HEK293 (cell line): ENCODE results near the gene INTS2.

Experiments used
- CTCF ChIA-PET: fragments of 350-600 bp; formaldehyde crosslinking; extraction: SDS; loops from one replicate; lab custom pipeline; 2021; ENCODE audit warnings: antibody characterized with exemption; lab: Yijun Ruan, JAX
- POLR2A ChIA-PET: fragments of 300-600 bp; formaldehyde crosslinking; extraction: SDS; loops from one replicate; lab custom pipeline; 2020; ENCODE audit warnings: antibody characterized with exemption, inconsistent platforms; lab: Yijun Ruan, JAX
- H3K27ac ChIP-seq: fragments of 200-500 bp; sonication (Bioruptor generic); 2 replicates; pipeline ENCODE4 v1.5.1; 2014; ENCODE audit warnings: low read depth, low read length, control low read depth, inconsistent platforms; ENCODE audit errors: extremely low read depth
- H3K36me3 ChIP-seq, 2 experiments: fragments of 200-500 bp in 1 of 2; sonication (Bioruptor generic) in 1 of 2; 1 replicate in 1 of 2; 2 replicates in 1 of 2; pipeline ENCODE4 v1.5.1; 2014 to 2017; ENCODE audit warnings: inconsistent platforms in 2 of 2, low read length in 2 of 2; ENCODE audit not compliant: control insufficient read depth in 2 of 2, insufficient read depth in 1 of 2
- H3K4me1 ChIP-seq: fragments of 200-500 bp; sonication (Bioruptor generic); 2 replicates; pipeline ENCODE4 v1.5.1; 2014; ENCODE audit warnings: mild to moderate bottlenecking, low read length, inconsistent platforms; ENCODE audit not compliant: control insufficient read depth, insufficient read depth
- H3K4me3 ChIP-seq: 2 replicates; pipeline ENCODE4 v1.5.1; 2011; ENCODE audit warnings: low read depth, mild to moderate bottlenecking, control low read depth, low read length, moderate library complexity
- H3K9me3 ChIP-seq: fragments of 200-500 bp; sonication (Bioruptor generic); 2 replicates; pipeline ENCODE4 v1.5.1; 2014; ENCODE audit warnings: low read depth, low read length, inconsistent platforms; ENCODE audit not compliant: control insufficient read depth, insufficient read depth
- GLI2 ChIP-seq: fragments of 450-650 bp; formaldehyde crosslinking; IDR thresholded peaks from 2 replicates; pipeline ENCODE4; 2017; ENCODE audit warnings: missing biosample characterization, missing genetic modification characterization, low read depth, borderline replicate concordance
- KLF9 ChIP-seq: fragments of 450-650 bp; formaldehyde crosslinking; IDR thresholded peaks from 2 replicates; pipeline ENCODE4 v1.5.1; 2016; ENCODE audit warnings: missing biosample characterization, missing genetic modification characterization, low read depth
- PRDM4 ChIP-seq: fragments of 450-650 bp; formaldehyde crosslinking; IDR thresholded peaks from 2 replicates; pipeline ENCODE4 v1.5.1; 2017; ENCODE audit warnings: missing biosample characterization, missing genetic modification characterization
- PRDM6 ChIP-seq: fragments of 450-650 bp; formaldehyde crosslinking; IDR thresholded peaks from 2 replicates; pipeline ENCODE4 v1.5.1; 2017; ENCODE audit warnings: missing biosample characterization, missing genetic modification characterization
- TSHZ1 ChIP-seq: fragments of 450-650 bp; formaldehyde crosslinking; IDR thresholded peaks from 2 replicates; pipeline ENCODE4 v1.5.1; 2016; ENCODE audit warnings: missing biosample characterization, missing genetic modification characterization, borderline replicate concordance
- ZBTB26 ChIP-seq: fragments of 450-650 bp; formaldehyde crosslinking; optimal IDR thresholded peaks from 2 replicates; pipeline ENCODE3; 2016; ENCODE audit warnings: missing biosample characterization, mild to moderate bottlenecking, missing genetic modification characterization
- ZNF121 ChIP-seq: fragments of 450-650 bp; formaldehyde crosslinking; IDR thresholded peaks from 2 replicates; pipeline ENCODE4 v1.5.1; 2016; ENCODE audit warnings: missing biosample characterization, missing genetic modification characterization
- ZNF155 ChIP-seq: fragments of 450-650 bp; formaldehyde crosslinking; IDR thresholded peaks from 2 replicates; pipeline ENCODE4 v1.5.1; 2016; ENCODE audit warnings: missing biosample characterization, missing genetic modification characterization
- ZNF157 ChIP-seq: fragments of 450-650 bp; formaldehyde crosslinking; IDR thresholded peaks from 2 replicates; pipeline ENCODE4 v1.5.1; 2016; ENCODE audit warnings: missing biosample characterization, missing genetic modification characterization
- ZNF221 ChIP-seq: fragments of 450-650 bp; formaldehyde crosslinking; IDR thresholded peaks from 2 replicates; pipeline ENCODE4 v1.5.1; 2017; ENCODE audit warnings: missing biosample characterization, missing genetic modification characterization, borderline replicate concordance
- ZNF37A ChIP-seq: fragments of 450-650 bp; IDR thresholded peaks from 2 replicates; pipeline ENCODE4 v1.5.1; 2018; ENCODE audit warnings: missing biosample characterization, missing genetic modification characterization
- ZNF473 ChIP-seq: fragments of 450-650 bp; formaldehyde crosslinking; IDR thresholded peaks from 2 replicates; pipeline ENCODE4 v1.5.1; 2017; ENCODE audit warnings: missing biosample characterization, missing genetic modification characterization
- ZNF488 ChIP-seq: fragments of 450-650 bp; formaldehyde crosslinking; IDR thresholded peaks from 2 replicates; pipeline ENCODE4 v1.5.1; 2016; ENCODE audit warnings: missing biosample characterization, missing genetic modification characterization
- ZNF501 ChIP-seq: fragments of 450-650 bp; formaldehyde crosslinking; IDR thresholded peaks from 2 replicates; pipeline ENCODE4 v1.5.1; 2016; ENCODE audit warnings: missing biosample characterization, missing genetic modification characterization
- ZNF529 ChIP-seq: fragments of 450-650 bp; formaldehyde crosslinking; IDR thresholded peaks from 2 replicates; pipeline ENCODE4 v1.5.1; 2017; ENCODE audit warnings: missing genetic modification characterization, missing biosample characterization; ENCODE audit not compliant: insufficient replicate concordance
- ZNF548 ChIP-seq: fragments of 450-650 bp; formaldehyde crosslinking; IDR thresholded peaks from 2 replicates; pipeline ENCODE4 v1.5.1; 2016; ENCODE audit warnings: missing biosample characterization, missing genetic modification characterization
- ZNF555 ChIP-seq: fragments of 450-650 bp; formaldehyde crosslinking; conservative IDR thresholded peaks from 2 replicates; pipeline ENCODE4 v1.5.1; 2017; ENCODE audit warnings: missing biosample characterization, mild to moderate bottlenecking, missing genetic modification characterization, inconsistent platforms
- ZNF623 ChIP-seq: fragments of 450-650 bp; formaldehyde crosslinking; IDR thresholded peaks from 2 replicates; pipeline ENCODE4 v1.5.1; 2016; ENCODE audit warnings: missing biosample characterization, missing genetic modification characterization
- ZNF704 ChIP-seq: fragments of 450-650 bp; formaldehyde crosslinking; IDR thresholded peaks from 2 replicates; pipeline ENCODE4 v1.5.1; 2016; ENCODE audit warnings: missing biosample characterization, missing genetic modification characterization
- ZNF707 ChIP-seq: fragments of 450-650 bp; formaldehyde crosslinking; IDR thresholded peaks from 2 replicates; pipeline ENCODE4 v1.5.1; 2016; ENCODE audit warnings: missing biosample characterization, missing genetic modification characterization
- ZNF777 ChIP-seq: fragments of 450-650 bp; formaldehyde crosslinking; IDR thresholded peaks from 2 replicates; pipeline ENCODE4 v1.5.1; 2017; ENCODE audit warnings: missing biosample characterization, missing genetic modification characterization, borderline replicate concordance
- ZSCAN5A ChIP-seq: fragments of 450-650 bp; formaldehyde crosslinking; IDR thresholded peaks from 2 replicates; pipeline ENCODE4 v1.5.1; 2016; ENCODE audit warnings: missing biosample characterization, missing genetic modification characterization

The INTS2 gene

GRCh38 chr17:61869138-61869537 is 58.6 kb downstream of the INTS2 start:
- H3K9me3 ChIP-seq, result no peaks in the 10 kb centered on the region
- CTCF ChIA-PET, result interaction anchor here (1.2 kb wide), 1 partner anchor 17 kb away, joined by 4 read pairs; no protein-coding TSS in a partner anchor
- TF ChIP-seq ZNF221 (tag by site-specific recombination), result no peak
- TF ChIP-seq ZNF707 (tag by site-specific recombination), result no peak
- TF ChIP-seq ZNF548 (tag by site-specific recombination), result no peak
- no peak for TF ChIP-seq KLF9 (tag by site-specific recombination)
- TF ChIP-seq ZNF121 (tag by site-specific recombination), result no peak
- no peak for TF ChIP-seq ZNF473 (tag by site-specific recombination)
- TF ChIP-seq ZNF501 (tag by site-specific recombination), result no peak
- TF ChIP-seq PRDM6 (tag by site-specific recombination), result no peak
- TF ChIP-seq ZNF623 (tag by site-specific recombination), result no peak
- TF ChIP-seq ZNF555, result no peak
- no peak for TF ChIP-seq ZSCAN5A (tag by site-specific recombination)
- TF ChIP-seq ZNF157 (tag by site-specific recombination), result no peak
- H3K4me3 ChIP-seq, result no peak overlapping the region
- H3K36me3 ChIP-seq, result peaks cover 51 to 55% of the 10 kb centered on the region in 2 experiments
- H3K27ac ChIP-seq, result no peak overlapping the region
- POLR2A ChIA-PET, result no interaction called here
- H3K4me1 ChIP-seq, result peaks cover 3% of the 10 kb centered on the region; the same call in 1 of the 2 replicates

GRCh38 chr17:61868074-61868473 is 59.7 kb downstream of the INTS2 start:
- Histone ChIP-seq H3K36me3 (peaks cover 49 to 55% of the 10 kb centered on the region in 2 experiments), H3K27ac (no peak overlapping the region)
- CTCF ChIA-PET, result interaction anchor here (1.0 kb wide), 1 partner anchor 31 kb away, joined by 5 read pairs; no protein-coding TSS in a partner anchor
- TF ChIP-seq TSHZ1 (tag by site-specific recombination) (no peak), ZNF704 (no peak), ZNF37A (tag by site-specific recombination) (no peak), ZNF488 (no peak), ZNF155 (tag by site-specific recombination) (no peak), GLI2 (tag by site-specific recombination) (no peak), ZNF529 (tag by site-specific recombination) (no peak), ZBTB26 (tag by site-specific recombination) (no peak), ZNF777 (tag by site-specific recombination) (no peak), PRDM4 (tag by site-specific recombination) (no peak)

More at GRCh38 chr17:61868074-61868473, 59.7 kb downstream of the INTS2 start:
- Histone ChIP-seq H3K4me1 (peaks cover 6% of the 10 kb centered on the region; the same call in 1 of the 2 replicates), H3K9me3 (no peaks in the 10 kb centered on the region), H3K4me3 (no peak overlapping the region)
- POLR2A ChIA-PET, result no interaction called here
